PFSK-1 (cell line): ENCODE results near the gene RPL37A.

Experiments used
- FOXP2 ChIP-seq: optimal IDR thresholded peaks from 2 replicates; pipeline ENCODE3; 2011; ENCODE audit warnings: borderline replicate concordance, control low read depth, inconsistent platforms; ENCODE audit not compliant: insufficient read depth; ENCODE audit errors: extremely low read length, extremely low read depth
- POLR2AphosphoS5 ChIP-seq: IDR thresholded peaks from 2 replicates; pipeline ENCODE4 v1.6.1; 2012; ENCODE audit warnings: low read depth, mild to moderate bottlenecking, control low read depth, low read length, moderate library complexity
- REST ChIP-seq, 2 experiments: IDR thresholded peaks; 2 replicates each; pipeline versions ENCODE4 v1.6.1 to v1.8.0; 2011 to 2012; ENCODE audit warnings: low read depth in 2 of 2, low read length in 2 of 2, control low read depth in 1 of 2, inconsistent platforms in 1 of 2, mild to moderate bottlenecking in 1 of 2, moderate library complexity in 1 of 2; ENCODE audit not compliant: insufficient read depth in 1 of 2
- SIN3A ChIP-seq: IDR thresholded peaks from 2 replicates; pipeline ENCODE4 v1.6.1; 2012; ENCODE audit warnings: mild to moderate bottlenecking, low read length, moderate library complexity, borderline replicate concordance; ENCODE audit not compliant: insufficient read depth
- TAF1 ChIP-seq: IDR thresholded peaks from 2 replicates; pipeline ENCODE4 v1.6.1; 2012; ENCODE audit warnings: low read length, control low read depth, borderline replicate concordance; ENCODE audit not compliant: insufficient read depth

Gene RPL37A

GRCh38 chr2:216463148-216463547 lies 35.5 kb upstream of the RPL37A start:
- TF ChIP-seq SIN3A = no peak
- TF ChIP-seq POLR2AphosphoS5 = no peak
- TF ChIP-seq REST (IDR thresholded peaks at IDR 0.05; ENCODE audit: insufficient read depth in 1 of 2, low read depth in 2 of 2, low read length in 2 of 2) = no peak
- no peak for TF ChIP-seq TAF1
- TF ChIP-seq FOXP2 = no peak

- TF ChIP-seq POLR2AphosphoS5 (no peak), REST (IDR thresholded peaks at IDR 0.05; ENCODE audit: insufficient read depth in 1 of 2, low read depth in 2 of 2, low read length in 2 of 2) (no peak), SIN3A (no peak)
Observed at GRCh38 chr2:216464104-216464720, 34.4 kb upstream of the RPL37A start.

GRCh38 chr2:216465579-216466195 lies 33.0 kb upstream of the RPL37A start:
- no peak for TF ChIP-seq TAF1
- no peak for TF ChIP-seq REST (IDR thresholded peaks at IDR 0.05; ENCODE audit: insufficient read depth in 1 of 2, low read depth in 2 of 2, low read length in 2 of 2)
- no peak for TF ChIP-seq SIN3A
- TF ChIP-seq FOXP2 = no peak
- no peak for TF ChIP-seq POLR2AphosphoS5

- TF ChIP-seq SIN3A (no peak), TAF1 (no peak), FOXP2 (no peak), REST (IDR thresholded peaks at IDR 0.05; ENCODE audit: insufficient read depth in 1 of 2, low read depth in 2 of 2, low read length in 2 of 2) (no peak), POLR2AphosphoS5 (no peak)
Observed at GRCh38 chr2:216467845-216468244, 30.8 kb upstream of the RPL37A start.

GRCh38 chr2:216469661-216470060 lies 29.0 kb upstream of the RPL37A start:
- TF ChIP-seq SIN3A (no peak), TAF1 (no peak), REST (IDR thresholded peaks at IDR 0.05; ENCODE audit: insufficient read depth in 1 of 2, low read depth in 2 of 2, low read length in 2 of 2) (no peak), POLR2AphosphoS5 (no peak), FOXP2 (no peak)
